Head of caudate nucleus (tissue), 42 donors: ENCODE measurements around the gene SSH2.
"Not testable (repeated sequence)": the region's sequence is repeated elsewhere in the genome, so short reads cannot be mapped to it uniquely, and the experiment has no call there.

Experiments used
- DNase-seq, 42 donors: peaks; one replicate each; pipeline versions ENCODE4 v3.0.0 to v3.0.0-alpha.2; 2020 to 2021; ENCODE audit warnings: mixed read lengths in 7 of 42
- intact Hi-C: fragments of 100-400 bp; cut with DNase I; formaldehyde crosslinking; loops from one replicate; pipeline ENCODE4 v1.15.0; 2022

Gene SSH2

DNA sequence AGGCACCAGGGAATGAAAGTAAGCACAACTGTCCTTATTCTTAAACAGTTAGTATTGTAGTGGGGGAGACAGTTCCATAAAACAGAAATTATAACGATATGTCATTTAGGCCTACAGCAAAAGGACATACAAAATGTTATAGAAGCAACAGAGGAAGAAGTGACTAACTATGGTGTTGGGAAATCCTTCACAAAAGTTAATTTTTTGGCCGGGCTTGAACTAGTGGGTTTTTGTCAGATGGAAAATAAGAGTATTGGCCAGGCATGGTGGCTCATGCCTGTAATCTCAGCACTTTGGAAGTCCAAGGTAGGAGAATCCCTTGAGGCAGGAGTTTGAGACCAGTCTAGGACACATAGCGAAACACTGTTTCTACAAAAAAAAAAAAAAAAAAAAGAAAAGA, 127.8 kb downstream of the SSH2 start:
- no peak for DNase-seq
- intact Hi-C loops = loop anchor here (10.0 kb wide), 1 partner anchor 293 kb away; no protein-coding TSS in a partner anchor

GRCh38 chr17:29800457-29800856, 129.6 kb downstream of the SSH2 start:
- no peak for DNase-seq
- intact Hi-C loops = loop anchor here (10.0 kb wide), 1 partner anchor 294 kb away; no protein-coding TSS in a partner anchor

DNA sequence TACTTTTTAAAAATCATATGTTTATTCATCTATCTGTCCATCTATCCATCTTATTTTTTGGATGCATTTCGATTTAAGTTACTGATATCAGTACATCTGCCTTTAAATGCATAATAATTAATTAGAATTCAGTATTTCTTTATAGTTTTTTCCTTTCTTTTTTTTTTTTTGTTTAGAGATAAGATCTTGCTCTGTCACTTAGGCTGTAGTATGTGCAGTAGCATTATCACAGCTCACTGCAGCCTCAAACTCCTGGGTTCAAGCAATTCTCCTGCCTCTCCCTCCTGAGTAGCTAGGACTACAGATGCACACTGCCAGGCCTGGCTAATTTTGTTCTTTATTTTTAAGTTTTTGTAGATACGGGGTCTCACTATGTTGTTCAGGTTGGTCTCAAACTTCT, 133.4 kb downstream of the SSH2 start:
- intact Hi-C loops = no loop called here
- DNase-seq = no peak

DNA sequence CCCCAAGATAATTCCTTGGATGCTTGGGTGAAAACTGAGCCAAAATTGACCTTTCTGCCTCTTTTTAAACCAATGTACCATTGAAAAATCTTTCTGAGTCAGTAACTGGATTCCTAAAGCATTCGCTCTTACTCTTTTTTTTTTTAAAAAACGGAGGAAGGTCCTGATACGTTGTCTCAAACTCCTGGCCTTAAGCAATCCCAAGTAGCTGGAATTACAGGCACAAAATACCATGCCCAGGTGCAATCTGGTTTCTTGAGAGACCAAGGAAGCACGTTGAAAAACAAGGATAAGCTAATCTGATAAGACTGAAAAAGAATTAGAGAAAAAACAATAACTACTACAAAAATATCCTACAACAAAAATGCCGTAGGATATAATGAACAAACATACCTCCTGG, 136.5 kb downstream of the SSH2 start:
- DNase-seq = no peak
- intact Hi-C loops = no loop called here

DNA sequence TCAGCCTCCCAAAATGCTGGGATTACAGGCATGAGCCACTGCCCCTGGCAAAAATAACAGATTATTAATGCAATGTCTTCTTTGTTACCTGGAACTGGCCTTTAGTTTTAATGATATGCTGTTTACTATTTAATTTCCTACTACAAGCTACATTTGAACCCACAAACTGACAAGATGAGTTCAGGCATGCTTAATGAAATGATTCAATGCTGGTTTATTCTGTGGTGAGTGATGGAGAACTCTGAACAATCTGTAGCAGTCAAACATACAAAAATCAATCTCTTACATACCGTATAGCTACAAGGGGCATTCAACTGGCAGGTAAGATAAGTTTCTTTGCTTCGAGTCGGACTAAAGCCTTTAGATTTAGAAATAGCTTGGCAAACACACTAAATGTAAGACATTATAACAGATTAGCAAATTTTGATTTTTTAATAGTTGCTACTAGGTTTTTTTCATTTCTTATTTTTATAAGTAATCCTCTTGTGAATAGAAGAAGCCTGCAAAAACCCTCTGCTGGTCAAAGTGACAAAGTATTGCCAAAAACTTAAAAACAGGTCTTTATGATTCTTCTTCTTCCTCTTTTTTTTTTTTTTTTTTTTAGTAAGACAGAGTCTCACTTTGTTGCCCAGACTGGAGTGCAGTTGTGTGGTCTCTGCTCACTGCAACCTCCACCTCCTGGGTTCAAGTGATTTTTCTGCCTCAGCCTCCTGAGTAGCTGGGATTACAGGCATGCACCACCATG, 138.5 kb downstream of the SSH2 start:
- no peak for DNase-seq
- intact Hi-C loops = no loop called here

DNA sequence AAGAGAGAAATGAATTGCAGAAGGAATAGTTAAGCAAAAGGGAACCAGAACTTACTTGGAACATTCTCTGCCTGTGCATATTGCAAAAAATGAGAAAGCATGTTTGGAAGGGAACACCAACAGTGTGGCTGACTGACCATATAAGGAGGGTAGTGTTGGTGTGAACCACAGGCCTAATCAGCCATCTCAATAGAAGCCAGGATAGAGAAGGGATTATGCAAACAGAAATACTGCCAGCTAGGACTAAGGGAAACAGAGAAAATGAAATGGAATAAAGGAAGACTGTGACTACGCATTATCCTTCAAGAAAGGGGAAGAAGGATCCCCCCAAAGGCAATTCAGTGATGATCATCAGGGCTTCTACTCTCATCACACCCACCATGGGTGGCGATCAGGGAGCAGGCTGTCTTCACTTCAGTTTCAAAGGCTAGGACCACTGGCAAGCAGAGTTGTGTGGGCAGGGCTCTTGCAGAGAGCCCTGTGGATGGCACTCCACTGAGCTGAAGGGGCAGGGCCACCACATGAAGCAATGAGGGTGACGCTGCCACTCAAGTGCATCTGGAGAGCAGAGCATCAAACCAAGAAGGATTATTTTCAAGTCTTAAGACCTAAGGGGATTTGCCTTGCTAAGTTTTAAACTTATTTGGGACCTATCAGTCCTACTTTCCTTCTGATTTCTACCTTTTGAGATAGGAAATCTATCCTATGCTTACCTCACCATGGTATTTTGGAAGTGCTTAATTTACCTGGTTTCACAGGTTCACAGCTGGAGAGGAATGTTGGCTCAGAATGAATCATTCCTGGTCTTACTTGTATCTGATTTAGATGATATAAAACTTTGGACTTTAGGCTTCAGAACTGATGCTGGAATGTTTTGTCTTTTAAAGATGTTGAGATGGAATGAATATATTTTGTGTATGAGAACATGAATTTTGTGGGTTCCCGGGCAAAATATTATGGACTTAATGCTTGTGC, 140.5 kb downstream of the SSH2 start:
- DNase-seq = no peak
- intact Hi-C loops = no loop called here

- DNase-seq = no peak
- intact Hi-C loops = no loop called here
These were observed 142.0 kb downstream of the SSH2 start for GRCh38 chr17:29787995-29788394.

- no peak for DNase-seq
- intact Hi-C loops = no loop called here
These were observed 147.1 kb downstream of the SSH2 start for GRCh38 chr17:29782917-29783316.

DNA sequence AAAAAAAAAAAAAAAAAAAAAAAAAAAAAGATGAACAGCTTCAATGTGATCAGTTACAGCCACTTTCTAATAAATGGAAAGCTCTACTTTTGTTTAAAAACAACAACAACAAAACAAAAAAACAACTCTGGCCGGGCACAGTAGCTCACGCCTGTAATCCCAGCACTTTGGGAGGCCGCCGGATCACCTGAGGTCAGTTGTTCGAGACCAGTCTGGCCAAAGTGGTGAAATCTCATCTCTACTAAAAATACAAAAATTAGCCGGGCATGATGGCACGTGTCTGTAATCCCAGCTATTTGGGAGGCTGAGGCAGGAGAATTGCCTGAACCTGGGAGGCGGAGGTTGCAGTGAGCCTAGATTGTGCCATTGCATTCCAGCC, 150.2 kb downstream of the SSH2 start:
- DNase-seq = not testable (repeated sequence)
- intact Hi-C loops = loop anchor here (5.0 kb wide), 1 partner anchor 138 kb away; no protein-coding TSS in a partner anchor

GRCh38 chr17:29778956-29779811, 150.8 kb downstream of the SSH2 start:
- intact Hi-C loops = loop anchor here (5.0 kb wide), 1 partner anchor 137 kb away; no protein-coding TSS in a partner anchor
- DNase-seq = peak; percentile 45 to 95 (median 85)

DNA sequence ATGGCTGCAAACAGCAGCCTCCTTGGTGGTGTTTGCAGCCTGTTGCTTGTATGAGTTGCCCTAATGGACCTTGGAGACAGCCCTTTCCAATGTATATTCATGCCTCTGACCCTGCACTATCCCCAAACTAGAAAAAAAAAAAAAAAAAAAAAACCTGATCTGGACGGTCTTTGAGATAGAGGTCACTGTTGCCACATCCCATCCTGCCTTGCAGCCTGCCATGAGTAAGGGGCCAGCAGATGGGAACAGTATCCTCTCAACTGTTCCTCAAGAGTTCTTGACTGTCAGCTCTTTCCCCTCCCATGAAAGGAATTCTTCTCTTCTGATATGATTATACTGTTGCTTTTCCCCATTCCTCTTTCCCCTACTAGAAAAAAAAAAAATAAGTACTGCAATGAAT, 152.4 kb downstream of the SSH2 start:
- intact Hi-C loops = loop anchor here (5.0 kb wide), 1 partner anchor 135 kb away; no protein-coding TSS in a partner anchor
- no peak for DNase-seq

DNA sequence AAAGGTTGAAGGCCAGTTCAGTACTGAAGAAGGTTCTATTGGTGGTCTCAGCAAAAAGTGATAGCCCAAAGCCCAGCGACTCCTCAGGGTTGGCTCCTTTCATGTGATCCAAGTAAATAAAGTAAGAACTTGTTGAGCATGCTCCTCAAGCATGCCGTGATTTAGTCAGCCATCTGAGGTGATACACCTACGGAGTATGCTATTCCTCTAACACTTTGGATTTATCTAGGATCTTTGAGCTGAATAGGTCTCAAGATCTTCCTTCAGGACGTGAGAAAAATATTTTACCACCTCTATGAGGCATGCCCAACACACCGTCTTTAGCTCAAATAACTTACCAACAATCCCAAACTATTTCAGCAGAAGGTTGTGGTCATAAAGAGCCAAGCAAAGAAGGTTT, 154.0 kb downstream of the SSH2 start:
- no peak for DNase-seq
- intact Hi-C loops = loop anchor here (5.0 kb wide), 1 partner anchor 134 kb away; no protein-coding TSS in a partner anchor

- intact Hi-C loops = no loop called here
- DNase-seq = no peak
These were observed 157.0 kb downstream of the SSH2 start for GRCh38 chr17:29772981-29773380.

- intact Hi-C loops = no loop called here
These were observed 158.5 kb downstream of the SSH2 start for GRCh38 chr17:29771546-29771945.

GRCh38 chr17:29769225-29769624, 160.8 kb downstream of the SSH2 start:
- intact Hi-C loops = no loop called here

More at GRCh38 chr17:29771546-29771945, 158.5 kb downstream of the SSH2 start:
- no peak for DNase-seq

GRCh38 chr17:29766796-29767327, 163.2 kb downstream of the SSH2 start:
- DNase-seq = no peak
- intact Hi-C loops = no loop called here

More at GRCh38 chr17:29769225-29769624, 160.8 kb downstream of the SSH2 start:
- DNase-seq = no peak

DNA sequence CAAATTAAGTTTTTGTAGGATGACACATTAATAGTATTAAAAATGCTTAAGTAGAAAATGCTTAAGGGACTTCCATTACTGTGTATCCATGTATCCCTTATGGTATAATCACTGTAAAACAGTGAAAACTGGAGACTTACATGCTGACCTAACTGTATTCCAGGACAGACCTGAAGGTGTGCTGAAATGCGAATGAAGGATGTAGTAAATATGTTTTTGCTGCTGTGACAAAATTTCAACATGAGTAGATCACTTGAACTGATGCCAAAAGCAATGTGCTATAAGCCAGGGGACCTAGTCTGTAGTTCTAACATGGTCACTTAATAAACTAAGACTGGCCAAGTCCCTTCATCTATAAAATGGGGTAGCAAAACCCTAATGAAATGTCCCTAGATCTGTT, 165.3 kb downstream of the SSH2 start:
- no peak for DNase-seq
- intact Hi-C loops = loop anchor here (5.0 kb wide), 1 partner anchor 137 kb away; no protein-coding TSS in a partner anchor

DNA sequence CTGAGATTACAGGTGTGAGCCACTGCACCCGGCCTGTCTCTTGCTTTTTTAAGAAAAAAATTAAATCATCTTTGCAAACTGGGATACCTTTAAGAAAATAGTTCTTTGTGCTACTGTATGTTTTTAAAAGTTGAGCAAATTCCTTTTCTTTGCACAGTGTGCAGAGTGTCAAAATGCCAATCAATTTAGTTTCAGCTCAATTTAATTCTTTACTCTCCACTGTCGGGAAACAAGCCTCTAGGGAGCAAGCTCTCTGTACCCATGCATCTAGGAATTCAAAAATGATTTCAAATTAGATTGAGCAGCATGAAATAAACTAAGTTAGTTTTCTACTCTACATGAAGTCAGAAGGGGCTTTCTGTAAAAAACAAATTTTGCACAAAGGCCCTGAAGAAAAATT, 165.8 kb downstream of the SSH2 start:
- intact Hi-C loops = loop anchor here (5.0 kb wide), 1 partner anchor 137 kb away; no protein-coding TSS in a partner anchor
- no peak for DNase-seq
